Immature natural killer cell (primary cell): ENCODE measurements around the gene RXFP4. TPM values are rescaled to one million over a fixed set of nuclear protein-coding genes. Genes with fewer than 3 reads are reported as not detected.
"Not testable (repeated sequence)": the region's sequence is repeated elsewhere in the genome, so short reads cannot be mapped to it uniquely, and the experiment has no call there.

ENCODE experiments used
- DNase-seq, 3 donors: peaks; one replicate each; pipeline ENCODE4 v3.0.0; 2022; ENCODE audit warnings: mixed read lengths in 1 of 3
- H3K27ac Mint-ChIP-seq, 6 donors: one replicate each; pipeline ENCODE4 v1.8.0; 2020; ENCODE audit warnings: mixed read lengths in 6 of 6, mild to moderate bottlenecking in 5 of 6, inconsistent platforms in 4 of 6, moderate library complexity in 3 of 6
- H3K27me3 Mint-ChIP-seq, 3 donors: one replicate each; pipeline ENCODE4 v1.8.0; 2020 to 2021; ENCODE audit warnings: low read depth in 3 of 3, mild to moderate bottlenecking in 3 of 3, mixed read lengths in 3 of 3, moderate library complexity in 3 of 3, inconsistent platforms in 1 of 3
- H3K36me3 Mint-ChIP-seq, 3 donors: one replicate each; pipeline ENCODE4 v1.8.0; 2020; ENCODE audit warnings: mixed read lengths in 3 of 3, inconsistent platforms in 2 of 3, mild to moderate bottlenecking in 2 of 3
- H3K4me1 Mint-ChIP-seq, 2 donors: one replicate each; pipeline ENCODE4 v1.8.0; 2020; ENCODE audit warnings: inconsistent platforms in 2 of 2, mild to moderate bottlenecking in 2 of 2, mixed read lengths in 2 of 2, moderate library complexity in 1 of 2
- H3K4me3 Mint-ChIP-seq, 5 donors: one replicate each; pipeline ENCODE4 v1.8.0; 2020; ENCODE audit warnings: mild to moderate bottlenecking in 5 of 5, mixed read lengths in 5 of 5, inconsistent platforms in 3 of 5, moderate library complexity in 3 of 5
- H3K9me3 Mint-ChIP-seq, 6 donors: one replicate each; pipeline ENCODE4 v1.8.0; 2020; ENCODE audit warnings: mild to moderate bottlenecking in 6 of 6, mixed read lengths in 6 of 6, inconsistent platforms in 4 of 6, moderate library complexity in 3 of 6
- polyA plus RNA-seq, 3 donors: library from polyadenylated mRNA; unstranded; fragments of 300-500 nt; fragmentation: Illumina TruSeq; gene quantifications; one replicate each; pipeline ENCODE4 v1.2.3, GENCODE V29; 2021

Gene RXFP4
- polyA plus RNA-seq, 3 donors from 2014 or later, result 0.78 TPM; not detected in 2

GRCh38 chr1:155979597-155980343, 38.3 kb downstream of the RXFP4 start:
- peaks cover 75 to 79% of the 10 kb centered on the region in 2 donors for H3K4me1 Mint-ChIP-seq
- peak overlapping the region; percentile 89 to 99 (median 94) for H3K27ac Mint-ChIP-seq
- H3K4me3 Mint-ChIP-seq, result peak overlapping the region; percentile 90 to 98 (median 96)
- H3K27me3 Mint-ChIP-seq, result peaks cover 7 to 19% (median 19%) of the 10 kb centered on the region in 3 donors
- no peaks in the 10 kb centered on the region for H3K9me3 Mint-ChIP-seq
- H3K36me3 Mint-ChIP-seq, result peaks cover 0 to 3% (median 0%) of the 10 kb centered on the region in 3 donors
- DNase-seq, result no peak

DNA sequence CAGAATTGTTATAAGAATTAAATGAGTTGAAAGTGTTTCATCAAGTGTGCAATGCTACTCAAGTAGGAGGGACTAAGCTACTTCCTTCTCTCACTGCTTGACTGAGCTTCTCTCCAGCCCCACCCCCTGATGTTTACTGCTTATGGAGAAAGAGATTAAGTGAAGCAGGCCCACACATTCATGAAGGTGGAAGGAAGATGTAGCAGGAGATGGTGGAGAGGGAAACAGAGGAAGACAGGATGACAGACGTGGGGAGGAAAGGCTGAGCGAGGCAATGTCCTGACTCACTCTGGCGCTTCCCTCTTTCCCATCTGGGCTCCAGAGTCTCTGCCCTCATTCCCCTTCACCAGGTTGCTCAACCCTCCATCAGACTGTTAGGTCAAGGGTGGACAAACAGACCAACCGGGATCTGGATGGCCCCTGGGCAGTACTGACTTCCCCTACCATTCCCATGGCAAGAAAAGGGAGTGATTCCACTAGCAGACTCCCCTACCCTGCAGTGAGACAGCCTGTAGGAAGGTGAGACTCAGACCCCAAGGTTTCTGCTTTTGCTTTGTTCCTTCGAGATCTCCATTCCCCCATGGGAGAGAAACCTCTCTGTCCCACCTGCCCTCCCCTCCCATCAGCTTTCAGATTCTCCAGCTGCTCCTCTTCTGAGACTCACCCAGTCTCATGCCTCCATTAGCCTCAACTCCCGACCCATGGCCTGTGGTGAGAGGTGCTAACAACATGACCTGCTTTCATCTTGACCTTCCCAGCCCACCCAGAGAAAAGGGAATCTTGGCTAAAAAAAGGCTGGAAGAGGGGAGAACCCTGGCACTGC, 40.0 kb downstream of the RXFP4 start:
- Mint-ChIP-seq H3K27ac (peak overlapping the region; percentile 89 to 99 (median 94)), H3K4me3 (peak overlapping the region; percentile 90 to 98 (median 96)), H3K9me3 (no peaks in the 10 kb centered on the region), H3K4me1 (peaks cover 58 to 62% of the 10 kb centered on the region in 2 donors), H3K27me3 (peaks cover 7 to 16% (median 12%) of the 10 kb centered on the region in 3 donors), H3K36me3 (peaks cover 0 to 3% (median 0%) of the 10 kb centered on the region in 3 donors)
- peak in 1 of 3 donors; percentile 36 for DNase-seq

DNA sequence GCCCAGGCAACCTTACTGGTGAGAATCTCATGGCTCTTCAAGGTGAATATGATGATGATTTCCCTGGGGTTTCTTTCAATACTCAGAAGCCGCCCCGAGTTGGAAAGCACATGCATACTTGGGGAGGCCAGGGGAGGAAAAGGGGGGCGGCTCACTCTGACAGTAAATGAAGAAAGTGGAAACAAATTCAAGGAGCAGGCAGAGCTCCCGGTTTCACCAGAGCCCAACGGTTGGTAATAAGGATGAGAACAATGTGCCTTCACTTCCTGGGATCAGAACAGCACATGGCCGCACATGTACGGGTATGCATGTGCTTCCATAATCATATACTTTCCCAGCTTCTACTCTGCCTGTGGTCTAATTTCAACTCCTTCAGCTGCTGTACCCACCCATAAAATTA, 40.7 kb downstream of the RXFP4 start:
- peak overlapping the region in 4 of 5 donors; percentile 18 to 98 (median 64) for H3K4me3 Mint-ChIP-seq
- H3K27me3 Mint-ChIP-seq, result peaks cover 7 to 12% (median 8%) of the 10 kb centered on the region in 3 donors
- H3K27ac Mint-ChIP-seq, result peak overlapping the region; percentile 89 to 99 (median 94)
- no peak for DNase-seq
- H3K36me3 Mint-ChIP-seq, result peaks cover 0 to 3% (median 0%) of the 10 kb centered on the region in 3 donors
- H3K9me3 Mint-ChIP-seq, result no peaks in the 10 kb centered on the region
- peaks cover 52 to 56% of the 10 kb centered on the region in 2 donors for H3K4me1 Mint-ChIP-seq

- Mint-ChIP-seq H3K4me3 (peak overlapping the region in 1 of 5 donors; percentile 14), H3K36me3 (no peaks in the 10 kb centered on the region), H3K4me1 (peaks cover 48 to 51% of the 10 kb centered on the region in 2 donors), H3K27me3 (peaks cover 2 to 3% (median 3%) of the 10 kb centered on the region in 3 donors), H3K27ac (peak overlapping the region; percentile 40 to 94 (median 74)), H3K9me3 (no peaks in the 10 kb centered on the region)
- DNase-seq, result no peak
These were observed 42.0 kb downstream of the RXFP4 start for GRCh38 chr1:155983191-155984024.

DNA sequence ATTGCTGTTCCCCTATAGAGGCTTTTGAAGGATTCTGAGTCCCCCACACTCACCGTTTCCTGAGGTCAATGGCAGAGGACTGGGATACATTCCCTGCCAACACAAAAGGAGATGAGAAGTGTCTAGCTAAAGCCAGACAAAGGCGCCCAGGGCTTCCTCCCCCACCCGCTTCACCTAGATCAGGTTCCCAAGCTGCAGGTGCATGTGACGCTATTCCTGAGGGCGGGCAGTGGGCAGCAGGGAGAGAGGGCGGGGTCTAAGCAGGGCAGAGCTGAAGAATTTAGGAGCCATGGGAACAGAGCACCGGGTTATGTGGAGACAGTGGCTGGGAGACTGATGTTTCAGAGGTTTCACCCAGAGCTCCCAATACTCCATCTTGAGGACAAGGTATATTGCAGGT, 42.9 kb downstream of the RXFP4 start:
- Mint-ChIP-seq H3K27ac (peak overlapping the region in 3 of 6 donors; percentile 38 to 49 (median 40)), H3K4me3 (no peak overlapping the region), H3K27me3 (peaks cover 0 to 3% (median 0%) of the 10 kb centered on the region in 3 donors), H3K9me3 (no peaks in the 10 kb centered on the region), H3K4me1 (peaks cover 49 to 51% of the 10 kb centered on the region in 2 donors), H3K36me3 (no peaks in the 10 kb centered on the region)
- no peak for DNase-seq

DNA sequence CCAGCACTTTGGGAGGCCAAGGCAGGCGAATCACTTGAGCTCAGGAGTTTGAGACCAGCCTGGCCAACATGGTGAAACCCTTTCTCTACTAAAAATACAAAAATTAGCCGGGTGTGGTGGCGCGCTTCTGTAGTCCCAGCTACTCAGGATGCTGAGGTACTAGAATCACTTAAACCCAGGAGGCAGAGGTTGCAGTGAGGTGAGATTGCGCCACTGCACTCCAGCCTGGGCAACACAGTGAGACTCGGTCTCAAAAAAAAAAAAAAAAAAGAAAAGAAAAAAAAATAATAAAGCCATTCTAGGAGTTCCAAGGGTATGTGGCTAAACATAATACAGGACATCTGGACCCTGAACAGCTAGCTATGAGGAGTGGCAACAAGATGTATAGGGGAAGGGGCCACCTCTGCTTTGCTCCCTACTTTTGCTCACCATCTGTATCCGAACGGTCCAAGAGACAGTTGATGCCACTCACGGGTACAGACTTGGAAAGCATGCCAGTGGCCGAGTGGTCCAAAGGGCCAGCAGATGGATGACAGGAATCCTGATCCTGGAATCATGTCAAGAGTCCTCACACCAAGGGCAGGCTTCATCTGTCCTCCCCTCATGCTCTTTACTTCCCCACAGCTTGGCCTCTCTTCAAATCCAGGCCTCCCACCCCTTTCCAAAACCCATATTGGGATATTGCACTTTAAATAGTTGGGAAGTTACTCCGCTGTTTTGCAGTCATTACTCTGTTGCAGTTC, 43.6 kb downstream of the RXFP4 start:
- H3K27ac Mint-ChIP-seq, result peak overlapping the region in 1 of 6 donors; percentile 34
- DNase-seq, H3K4me3 Mint-ChIP-seq, H3K27me3 Mint-ChIP-seq, H3K9me3 Mint-ChIP-seq, H3K36me3 Mint-ChIP-seq: not testable (repeated sequence)
- H3K4me1 Mint-ChIP-seq, result peaks cover 46 to 49% of the 10 kb centered on the region in 2 donors

DNA sequence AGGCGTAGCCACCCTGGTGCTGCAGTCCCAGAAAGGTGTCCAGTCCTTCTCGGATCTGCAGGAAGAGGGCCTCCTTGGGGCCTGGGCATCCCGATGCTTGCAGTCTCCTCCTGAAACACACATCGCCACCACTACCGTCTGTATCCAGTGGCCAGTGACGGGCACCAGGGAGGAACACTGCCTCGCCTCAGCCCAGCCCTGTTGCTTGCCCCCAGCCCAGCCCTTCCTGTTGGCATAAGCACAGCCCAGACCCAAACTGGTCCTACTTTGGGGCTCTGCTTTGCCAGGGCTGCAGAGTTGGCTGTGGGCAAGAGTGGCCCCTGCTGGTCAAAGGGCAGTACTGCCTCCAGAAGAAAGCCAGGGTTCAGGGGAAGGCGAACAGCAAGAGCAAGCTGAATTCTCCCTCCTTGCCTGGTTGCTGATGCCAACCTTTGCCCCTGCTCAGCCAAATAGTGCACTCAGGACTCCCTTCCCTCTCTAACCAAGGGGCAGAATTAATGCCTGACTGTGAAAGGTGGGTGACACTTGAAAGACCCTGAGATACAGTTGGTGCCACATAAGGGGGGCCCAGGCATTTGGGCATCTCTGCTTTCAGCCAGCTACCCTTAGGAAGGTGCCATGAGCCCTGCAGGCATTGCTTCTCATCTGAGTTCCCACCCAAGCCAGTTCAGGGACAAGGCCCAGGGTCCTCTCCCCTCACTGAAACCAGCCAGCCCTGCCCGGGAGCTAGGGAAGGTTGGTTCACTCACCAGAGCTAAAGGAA, 48.0 kb downstream of the RXFP4 start:
- Mint-ChIP-seq H3K27me3 (peaks cover 0 to 2% (median 0%) of the 10 kb centered on the region in 3 donors), H3K27ac (peak overlapping the region in 4 of 6 donors; percentile 40 to 75 (median 74)), H3K4me3 (peak overlapping the region in 1 of 5 donors; percentile 19), H3K4me1 (peaks cover 10 to 16% of the 10 kb centered on the region in 2 donors), H3K36me3 (no peaks in the 10 kb centered on the region), H3K9me3 (no peaks in the 10 kb centered on the region)
- peak; percentile 74 to 80 (median 75) for DNase-seq

- peaks cover 8 to 16% of the 10 kb centered on the region in 2 donors for H3K4me1 Mint-ChIP-seq
- H3K4me3 Mint-ChIP-seq, result no peak overlapping the region
- no peaks in the 10 kb centered on the region for H3K36me3 Mint-ChIP-seq
- H3K27ac Mint-ChIP-seq, result no peak overlapping the region
- H3K9me3 Mint-ChIP-seq, result no peaks in the 10 kb centered on the region
- peaks cover 0 to 2% (median 0%) of the 10 kb centered on the region in 3 donors for H3K27me3 Mint-ChIP-seq
- no peak for DNase-seq
These were observed 48.7 kb downstream of the RXFP4 start for GRCh38 chr1:155990005-155990739.

Other genes starting within 250 kb of the RXFP4 start
- 10 to 100 TPM in 2 of 3 donors, 1 to 10 TPM in 1; 9.7 to 41.3 (median 18.6) TPM for gene GON4L, start 84.4 kb upstream of the RXFP4 start, polyA plus RNA-seq
- gene SYT11, start 82.1 kb upstream of the RXFP4 start, polyA plus RNA-seq, result 10 to 100 TPM; 28.7 to 40.4 (median 29.8) TPM
- gene RIT1, start 30.3 kb upstream of the RXFP4 start, polyA plus RNA-seq, result 10 to 100 TPM; 27.1 to 33.5 (median 29.0) TPM
- 1 to 10 TPM; 1.0 to 7.0 (median 4.1) TPM for gene KHDC4, start 7.2 kb upstream of the RXFP4 start, polyA plus RNA-seq
- 10 to 100 TPM in 2 of 3 donors, 1 to 10 TPM in 1; 7.2 to 33.5 (median 11.7) TPM for gene ARHGEF2, start 36.9 kb downstream of the RXFP4 start, polyA plus RNA-seq
- 100 to 1,000 TPM; 469 to 608 (median 563) TPM for gene SSR2, start 79.3 kb downstream of the RXFP4 start, polyA plus RNA-seq
- 10 to 100 TPM in 1 of 3 donors, 1 to 10 TPM in 2; 5.0 to 10.8 (median 7.6) TPM for gene UBQLN4, start 112.2 kb downstream of the RXFP4 start, polyA plus RNA-seq
- 100 to 1,000 TPM; 144 to 204 (median 160) TPM for gene LAMTOR2, start 113.1 kb downstream of the RXFP4 start, polyA plus RNA-seq
- gene RAB25, start 119.5 kb downstream of the RXFP4 start, polyA plus RNA-seq, result not detected
- not detected for gene MEX3A, start 140.8 kb downstream of the RXFP4 start, polyA plus RNA-seq
- gene LMNA, start 173.1 kb downstream of the RXFP4 start, polyA plus RNA-seq, result 10 to 100 TPM in 2 of 3 donors, 1 to 10 TPM in 1; 4.4 to 14.0 (median 10.3) TPM
- gene SEMA4A, start 211.9 kb downstream of the RXFP4 start, polyA plus RNA-seq, result 10 to 100 TPM in 1 of 3 donors, 1 to 10 TPM in 2; 2.5 to 12.4 (median 3.2) TPM